Measurements from ENCODE around the gene RPL22L1. TPM values are rescaled to one million over a fixed set of nuclear protein-coding genes. Genes with fewer than 3 reads are reported as not detected.

Gene RPL22L1
- total and polyA plus RNA-seq, 2 experiments from 2014 or later = 216 to 441 TPM

- TF ChIP-seq, protein P1, sequence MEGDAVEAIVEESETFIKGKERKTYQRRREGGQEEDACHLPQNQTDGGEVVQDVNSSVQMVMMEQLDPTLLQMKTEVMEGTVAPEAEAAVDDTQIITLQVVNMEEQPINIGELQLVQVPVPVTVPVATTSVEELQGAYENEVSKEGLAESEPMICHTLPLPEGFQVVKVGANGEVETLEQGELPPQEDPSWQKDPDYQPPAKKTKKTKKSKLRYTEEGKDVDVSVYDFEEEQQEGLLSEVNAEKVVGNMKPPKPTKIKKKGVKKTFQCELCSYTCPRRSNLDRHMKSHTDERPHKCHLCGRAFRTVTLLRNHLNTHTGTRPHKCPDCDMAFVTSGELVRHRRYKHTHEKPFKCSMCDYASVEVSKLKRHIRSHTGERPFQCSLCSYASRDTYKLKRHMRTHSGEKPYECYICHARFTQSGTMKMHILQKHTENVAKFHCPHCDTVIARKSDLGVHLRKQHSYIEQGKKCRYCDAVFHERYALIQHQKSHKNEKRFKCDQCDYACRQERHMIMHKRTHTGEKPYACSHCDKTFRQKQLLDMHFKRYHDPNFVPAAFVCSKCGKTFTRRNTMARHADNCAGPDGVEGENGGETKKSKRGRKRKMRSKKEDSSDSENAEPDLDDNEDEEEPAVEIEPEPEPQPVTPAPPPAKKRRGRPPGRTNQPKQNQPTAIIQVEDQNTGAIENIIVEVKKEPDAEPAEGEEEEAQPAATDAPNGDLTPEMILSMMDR (conservative IDR thresholded peaks at IDR 0.05; ENCODE audit: low read depth in 2 of 2) = 0 out of 4 replicates have a peak, but pooled peaks of 1 of the 2 experiments have one; percentile 13
- TF ChIP-seq POLR2AphosphoS5 (IDR thresholded peaks at IDR 0.05; ENCODE audit: low read depth) (peak; percentile 62), EZH2 (IDR thresholded peaks at IDR 0.05; ENCODE audit: low read depth, unreplicated experiment) (no peak), CREB1 (CRISPR knock-in tag; IDR thresholded peaks at IDR 0.05; ENCODE audit: low read depth) (no peak)
These were observed 5.3 kb downstream of the RPL22L1 start (continued) for GRCh38 chr3:170864525-170865208.

DNA sequence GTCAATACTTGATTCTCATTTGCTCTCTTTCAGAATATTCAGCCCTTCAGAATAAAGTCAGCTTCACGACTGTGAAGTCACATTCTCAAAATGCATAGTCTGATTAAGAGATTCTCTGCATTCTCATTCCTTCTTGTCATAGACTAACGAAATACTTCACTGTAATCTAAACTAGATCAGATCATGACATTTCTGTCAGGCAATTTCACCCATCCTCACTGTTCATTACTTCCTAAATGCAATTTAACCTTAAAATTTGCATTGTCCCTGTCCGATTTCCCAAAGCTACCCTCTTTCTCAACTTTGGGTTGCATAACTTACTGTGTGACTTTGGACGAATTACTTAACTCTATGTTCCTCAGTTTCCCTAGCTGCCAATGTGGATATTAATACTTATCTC is 6.2 kb downstream of the RPL22L1 start:
- peaks cover 16% of the 10 kb centered on the region for H3K27me3 Mint-ChIP-seq (ENCODE audit: insufficient read depth, low read depth, poor library complexity)
- no peaks in the 10 kb centered on the region for H3K27me3 ChIP-seq (ENCODE audit: insufficient read depth)
- H4K20me1 ChIP-seq (replicated peaks; ENCODE audit: insufficient read depth) = peaks cover 18% of the 10 kb centered on the region
- peak overlapping the region; percentile 84 for H3K27ac ChIP-seq (ENCODE audit: low read depth)
- H3K9me2 ChIP-seq (ENCODE audit: insufficient read depth) = no peaks in the 10 kb centered on the region
- peaks cover 18% of the 10 kb centered on the region for H3K4me1 ChIP-seq (ENCODE audit: insufficient read depth)
- H3K4me2 ChIP-seq = no peak overlapping the region
- peaks cover 43% of the 10 kb centered on the region for H3F3A ChIP-seq (replicated peaks; ENCODE audit: low read depth)
- H3K4me3 ChIP-seq = no peak overlapping the region
- no peak overlapping the region; the same call in 1 of the 2 replicates for H3K27ac Mint-ChIP-seq
- ATAC-seq (peak; percentile 7; the same call in 2 of the 3 replicates), DNase-seq (ENCODE audit: low spot score) (no peak)
- no peak overlapping the region for H3K4me3 Mint-ChIP-seq
- peaks cover 4% of the 10 kb centered on the region; the same call in 1 of the 3 replicates for H3K9me3 Mint-ChIP-seq
- no peak overlapping the region for H2AFZ ChIP-seq
- H3K36me3 ChIP-seq (ENCODE audit: insufficient read depth) = peaks cover 31% of the 10 kb centered on the region
- H3K4me1 Mint-ChIP-seq = peaks cover 11% of the 10 kb centered on the region
- TF ChIP-seq EZH2phosphoT487 (IDR thresholded peaks at IDR 0.05; ENCODE audit: unreplicated experiment) = no peak
- H3K36me3 Mint-ChIP-seq (ENCODE audit: low read depth) = peaks cover 49% of the 10 kb centered on the region
- H3K79me2 ChIP-seq (replicated peaks; ENCODE audit: insufficient read depth) = peaks cover 15% of the 10 kb centered on the region

- peaks cover 5% of the 10 kb centered on the region for H3K79me2 ChIP-seq (replicated peaks; ENCODE audit: insufficient read depth)
- Mint-ChIP-seq H3K36me3 (ENCODE audit: low read depth) (peaks cover 40% of the 10 kb centered on the region), H3K27ac (no peak overlapping the region), H3K4me1 (peaks cover 11% of the 10 kb centered on the region), H3K27me3 (ENCODE audit: insufficient read depth, low read depth, poor library complexity) (peaks cover 16% of the 10 kb centered on the region), H3K9me3 (peaks cover 4% of the 10 kb centered on the region; the same call in 1 of the 3 replicates), H3K4me3 (no peak overlapping the region)
- no peak overlapping the region for H2AFZ ChIP-seq
- H3K4me1 ChIP-seq (ENCODE audit: insufficient read depth) = peaks cover 13% of the 10 kb centered on the region
- ATAC-seq (peak; percentile 32), DNase-seq (ENCODE audit: low spot score) (peak; percentile 46)
- peaks cover 23% of the 10 kb centered on the region for H3K36me3 ChIP-seq (ENCODE audit: insufficient read depth)
- peak overlapping the region; percentile 84 for H3K27ac ChIP-seq (ENCODE audit: low read depth)
- H3K4me2 ChIP-seq = no peak overlapping the region
- TF ChIP-seq EZH2 (IDR thresholded peaks at IDR 0.05; ENCODE audit: low read depth, unreplicated experiment) (no peak), CREB1 (CRISPR knock-in tag; IDR thresholded peaks at IDR 0.05; ENCODE audit: low read depth) (0 out of 2 replicates have a peak, but pooled peaks have one; percentile 5)
- TF ChIP-seq, protein P1 (conservative IDR thresholded peaks at IDR 0.05; ENCODE audit: low read depth in 2 of 2) = no peak
- peaks cover 12% of the 10 kb centered on the region for H4K20me1 ChIP-seq (replicated peaks; ENCODE audit: insufficient read depth)
- no peak overlapping the region for H3K4me3 ChIP-seq
- peaks cover 40% of the 10 kb centered on the region for H3F3A ChIP-seq (replicated peaks; ENCODE audit: low read depth)
- H3K27me3 ChIP-seq (ENCODE audit: insufficient read depth) = no peaks in the 10 kb centered on the region
- H3K9me2 ChIP-seq (ENCODE audit: insufficient read depth) = no peaks in the 10 kb centered on the region
These were observed 7.2 kb downstream of the RPL22L1 start for GRCh38 chr3:170862618-170863374.

All from GM23338 (cell line).